Thoracic aorta (tissue), 2 donors: ENCODE measurements around the gene THAP11. TPM values are rescaled to one million over a fixed set of nuclear protein-coding genes. Genes with fewer than 3 reads are reported as not detected.

Experiments
- ATAC-seq: fragments of 150-250 bp; one replicate; pipeline ENCODE4 v1.8.0; 2017; ENCODE audit warnings: low read depth; ENCODE audit not compliant: insufficient number of reproducible peaks, low FRiP score
- DNase-seq: peaks from one replicate; pipeline ENCODE4 v3.0.0-alpha.2; 2020; ENCODE audit warnings: low spot score
- H3K27ac ChIP-seq, 2 donors: fragments of 200-600 bp; sonication (generic); 1 replicate in 1 of 2; 2 replicates in 1 of 2; pipeline ENCODE4 v1.5.1; 2016; ENCODE audit warnings: mild to moderate bottlenecking in 2 of 2, moderate library complexity in 2 of 2
- H3K27me3 ChIP-seq: fragments of 200-600 bp; sonication (generic); replicated peaks from 2 replicates; pipeline ENCODE4 v1.6.0; 2016; ENCODE audit warnings: mild to moderate bottlenecking; ENCODE audit not compliant: insufficient read depth
- H3K36me3 ChIP-seq: fragments of 200-600 bp; sonication (generic); one replicate; pipeline ENCODE4 v1.5.1; 2016
- H3K4me1 ChIP-seq, 2 donors: fragments of 200-600 bp; sonication (generic); 1 replicate in 1 of 2; 2 replicates in 1 of 2; pipeline versions ENCODE4 v1.5.1 to v1.6.0; 2016; ENCODE audit warnings: low read depth in 2 of 2, mild to moderate bottlenecking in 1 of 2; ENCODE audit not compliant: control insufficient read depth in 1 of 2
- H3K4me3 ChIP-seq: fragments of 200-600 bp; sonication (generic); 2 replicates; pipeline ENCODE4 v1.5.1; 2016; ENCODE audit warnings: mild to moderate bottlenecking
- H3K9me3 ChIP-seq: fragments of 200-600 bp; sonication (generic); 2 replicates; pipeline ENCODE4 v1.5.1; 2016
- CTCF ChIP-seq: fragments of 200-600 bp; sonication (generic); IDR thresholded peaks from one replicate; pipeline ENCODE4 v1.5.1; 2019; ENCODE audit warnings: antibody characterized with exemption
- total RNA-seq, 2 donors: library from RNA; depleted of rRNA; stranded (reverse); fragments of >200 nt; gene quantifications; one replicate each; pipeline versions ENCODE4 v1.1.0 to v1.2.3, GENCODE V29; 2016

The THAP11 gene
- total RNA-seq, 2 donors from 2014 or later = 67.5 to 74.7 TPM

DNA sequence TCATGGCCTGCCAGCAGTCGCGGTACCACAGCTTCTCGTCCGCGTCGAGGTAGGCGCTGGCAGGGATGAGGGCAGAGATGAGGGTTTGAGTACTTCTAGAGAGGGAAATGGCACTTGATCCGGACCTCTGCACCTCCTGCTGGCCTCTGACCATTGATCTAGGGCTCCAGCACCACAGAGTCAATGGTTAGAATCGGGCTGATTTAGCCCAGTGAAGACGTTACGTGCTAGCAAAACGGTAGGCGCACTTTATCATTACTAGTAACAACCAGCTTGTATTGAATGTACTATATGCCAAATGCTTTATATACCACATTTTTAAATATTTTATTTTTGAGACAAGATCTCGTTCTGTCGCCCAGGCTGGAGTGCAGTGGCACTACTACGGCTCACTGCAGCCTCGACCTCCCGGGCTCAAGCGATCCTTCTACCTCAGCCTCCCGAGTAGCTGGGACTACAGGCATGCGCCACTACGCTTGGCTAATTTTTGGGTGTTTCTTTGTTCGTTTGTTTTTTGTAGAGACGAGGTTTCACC lies 34.9 kb upstream of the THAP11 start:
- DNase-seq = no peak
- Histone ChIP-seq H3K27me3 (no peaks in the 10 kb centered on the region), H3K4me1 (peaks cover 12 to 19% of the 10 kb centered on the region in 2 donors), H3K4me3 (peak overlapping the region; percentile 95), H3K36me3 (no peaks in the 10 kb centered on the region), H3K27ac (peak overlapping the region; percentile 57 to 66), H3K9me3 (no peaks in the 10 kb centered on the region)
- no peak for TF ChIP-seq CTCF
- no peak for ATAC-seq

DNA sequence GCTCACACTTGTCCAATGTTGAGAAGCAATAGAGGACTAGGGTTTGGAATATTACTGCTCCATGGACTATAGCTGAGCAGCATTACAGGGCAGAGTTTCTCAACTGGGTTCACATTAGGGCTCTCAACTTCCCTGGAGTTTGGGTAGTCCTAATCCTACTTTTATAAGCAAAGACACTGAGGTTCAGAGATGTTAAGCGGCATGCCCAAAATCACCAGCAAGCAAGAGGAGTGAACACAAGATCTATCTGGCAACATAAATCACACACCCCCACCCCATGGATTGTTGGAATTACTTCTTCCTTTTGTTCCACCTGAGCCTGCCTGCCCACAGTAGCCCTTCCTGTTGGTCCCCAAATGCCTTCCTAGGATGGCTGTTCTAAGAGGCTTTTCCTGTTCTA lies 30.2 kb upstream of the THAP11 start:
- Histone ChIP-seq H3K4me1 (peaks cover 5 to 7% of the 10 kb centered on the region in 2 donors), H3K27ac (no peak overlapping the region), H3K9me3 (no peaks in the 10 kb centered on the region), H3K27me3 (no peaks in the 10 kb centered on the region), H3K4me3 (no peak overlapping the region), H3K36me3 (no peaks in the 10 kb centered on the region)
- ATAC-seq (no peak), DNase-seq (no peak)
- TF ChIP-seq CTCF = no peak

GRCh38 chr16:67814567-67814966 lies 27.6 kb upstream of the THAP11 start:
- no peak for DNase-seq
- no peak overlapping the region for H3K4me3 ChIP-seq
- H3K36me3 ChIP-seq = no peaks in the 10 kb centered on the region
- H3K4me1 ChIP-seq = peaks cover 0 to 3% of the 10 kb centered on the region in 2 donors
- TF ChIP-seq CTCF = no peak
- no peak for ATAC-seq
- no peaks in the 10 kb centered on the region for H3K27me3 ChIP-seq
- no peak overlapping the region for H3K27ac ChIP-seq
- H3K9me3 ChIP-seq = no peaks in the 10 kb centered on the region

- no peak overlapping the region for H3K27ac ChIP-seq
- H3K4me1 ChIP-seq = peaks cover 0 to 3% of the 10 kb centered on the region in 2 donors
- no peaks in the 10 kb centered on the region for H3K36me3 ChIP-seq
- no peak for ATAC-seq
- no peak for TF ChIP-seq CTCF
- DNase-seq = no peak
- no peaks in the 10 kb centered on the region for H3K27me3 ChIP-seq
- no peak overlapping the region for H3K4me3 ChIP-seq
- no peaks in the 10 kb centered on the region for H3K9me3 ChIP-seq
Measured at GRCh38 chr16:67820608-67821259, 21.4 kb upstream of the THAP11 start.

DNA sequence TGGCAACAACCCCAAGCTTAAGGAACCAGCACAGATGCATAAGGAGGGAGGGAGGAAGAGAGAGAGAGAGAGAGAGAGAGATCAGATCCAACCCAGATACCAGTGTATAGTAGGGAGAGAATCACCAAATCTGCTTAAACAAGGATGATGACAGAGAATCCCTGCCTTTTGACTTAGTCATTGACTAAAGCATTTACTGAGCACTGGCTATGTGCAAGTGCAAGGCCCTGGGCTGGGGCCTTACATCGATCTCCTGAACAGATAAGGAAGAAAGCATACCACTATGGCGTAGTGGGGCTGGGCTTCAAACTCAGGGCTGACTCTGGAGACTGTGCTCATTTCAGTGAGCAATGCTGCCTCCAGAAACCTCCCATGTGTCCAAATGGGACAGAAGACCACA lies 19.6 kb upstream of the THAP11 start:
- TF ChIP-seq CTCF = no peak
- DNase-seq (no peak), ATAC-seq (no peak)

More for the DNA sequence above, 19.6 kb upstream of the THAP11 start:
- Histone ChIP-seq H3K27me3 (no peaks in the 10 kb centered on the region), H3K4me1 (no peaks in the 10 kb centered on the region), H3K36me3 (no peaks in the 10 kb centered on the region), H3K9me3 (no peaks in the 10 kb centered on the region), H3K4me3 (no peak overlapping the region), H3K27ac (no peak overlapping the region)
